ENCODE measurements around the gene PDXP.

Gene PDXP

GRCh38 chr22:37616201-37617083 lies 42.1 kb upstream of the PDXP start:
- TF ChIP-seq CEBPB (IDR thresholded peaks at IDR 0.05), result no peak
- no peak for TF ChIP-seq EP300 (IDR thresholded peaks at IDR 0.05; ENCODE audit: borderline replicate concordance)
- TF ChIP-seq TEAD4 (IDR thresholded peaks at IDR 0.05), result no peak

GRCh38 chr22:37617431-37617830 lies 41.1 kb upstream of the PDXP start:
- TF ChIP-seq TAF1 (IDR thresholded peaks at IDR 0.05; ENCODE audit: low read depth) (no peak), RAD21 (IDR thresholded peaks at IDR 0.05; ENCODE audit: low read depth) (no peak), CEBPB (IDR thresholded peaks at IDR 0.05) (no peak)

DNA sequence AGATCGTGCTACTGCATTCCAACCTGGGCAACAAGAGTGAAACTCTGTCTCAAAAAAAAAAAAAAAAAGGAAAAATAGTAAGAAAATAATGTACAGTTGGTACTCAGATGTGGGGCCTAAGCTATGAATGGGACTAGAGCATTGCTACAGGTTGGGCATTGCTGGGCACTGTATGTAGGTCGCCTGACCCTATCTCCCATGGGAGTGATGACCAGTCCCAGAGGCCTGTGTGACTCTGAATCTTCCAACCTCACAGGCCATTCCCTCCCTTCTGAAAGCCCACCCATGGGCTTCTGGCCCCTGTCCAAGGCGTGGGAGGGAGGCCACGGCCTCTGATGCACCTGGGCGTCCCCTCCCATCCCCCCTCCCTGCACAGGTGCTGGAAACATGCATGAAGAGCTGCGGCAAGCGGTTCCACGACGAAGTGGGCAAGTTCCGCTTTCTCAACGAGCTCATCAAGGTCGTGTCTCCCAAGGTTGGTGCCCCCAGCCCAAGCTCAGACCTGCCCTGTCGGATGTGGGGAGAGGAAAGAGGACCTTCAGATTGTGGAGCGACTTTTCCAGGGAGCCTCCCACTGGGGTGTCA lies 40.4 kb upstream of the PDXP start:
- TF ChIP-seq RAD21 (IDR thresholded peaks at IDR 0.05; ENCODE audit: low read depth), result no peak
- no peak for TF ChIP-seq TAF1 (IDR thresholded peaks at IDR 0.05; ENCODE audit: low read depth)
- no peak for TF ChIP-seq TCF12 (IDR thresholded peaks at IDR 0.05; ENCODE audit: low read depth)
- TF ChIP-seq REST (IDR thresholded peaks at IDR 0.05; ENCODE audit: low read depth), result no peak
- TF ChIP-seq TEAD4 (IDR thresholded peaks at IDR 0.05), result no peak
- no peak for TF ChIP-seq EGR1 (IDR thresholded peaks at IDR 0.05)
- TF ChIP-seq MAX (IDR thresholded peaks at IDR 0.05), result no peak
- no peak for TF ChIP-seq CEBPB (IDR thresholded peaks at IDR 0.05)
- no peak for TF ChIP-seq NFIC (IDR thresholded peaks at IDR 0.05)
- TF ChIP-seq USF1 (IDR thresholded peaks at IDR 0.05), result no peak
- no peak for TF ChIP-seq CREB1 (IDR thresholded peaks at IDR 0.05; ENCODE audit: low read depth)
- TF ChIP-seq ZBTB7A (IDR thresholded peaks at IDR 0.05; ENCODE audit: low read depth), result no peak
- no peak for TF ChIP-seq EP300 (IDR thresholded peaks at IDR 0.05; ENCODE audit: borderline replicate concordance)
- no peak for TF ChIP-seq FOXM1 (IDR thresholded peaks at IDR 0.05; ENCODE audit: borderline replicate concordance, low read depth)
- TF ChIP-seq YY1 (IDR thresholded peaks at IDR 0.05; ENCODE audit: low read depth), result no peak

- no peak for TF ChIP-seq EP300 (IDR thresholded peaks at IDR 0.05; ENCODE audit: borderline replicate concordance)
- no peak for TF ChIP-seq YY1 (IDR thresholded peaks at IDR 0.05; ENCODE audit: low read depth)
- TF ChIP-seq RAD21 (IDR thresholded peaks at IDR 0.05; ENCODE audit: low read depth), result no peak
- no peak for TF ChIP-seq TCF12 (IDR thresholded peaks at IDR 0.05; ENCODE audit: low read depth)
- no peak for TF ChIP-seq CEBPB (IDR thresholded peaks at IDR 0.05)
- TF ChIP-seq CREB1 (IDR thresholded peaks at IDR 0.05; ENCODE audit: low read depth), result no peak
- TF ChIP-seq EGR1 (IDR thresholded peaks at IDR 0.05), result no peak
These were observed 39.8 kb upstream of the PDXP start for GRCh38 chr22:37618674-37619073.

DNA sequence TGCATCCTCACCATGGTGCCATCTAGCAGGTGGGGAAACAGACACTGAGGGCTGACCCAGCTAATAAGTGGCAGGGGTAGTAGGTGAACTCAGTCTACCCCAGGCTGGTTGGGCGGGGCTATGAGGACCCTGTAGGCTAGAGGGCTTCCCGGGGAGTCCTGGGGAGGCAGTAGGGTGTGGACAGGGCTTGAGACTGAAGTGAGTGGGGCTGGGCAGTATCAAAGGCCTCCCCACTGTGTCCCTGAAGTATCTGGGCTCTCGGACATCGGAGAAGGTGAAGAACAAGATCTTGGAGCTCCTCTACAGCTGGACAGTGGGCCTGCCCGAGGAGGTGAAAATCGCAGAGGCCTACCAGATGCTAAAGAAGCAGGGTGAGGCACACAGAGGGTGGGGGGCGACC lies 38.5 kb upstream of the PDXP start:
- TF ChIP-seq USF1 (IDR thresholded peaks at IDR 0.05), result no peak
- TF ChIP-seq TCF12 (IDR thresholded peaks at IDR 0.05; ENCODE audit: low read depth), result no peak
- TF ChIP-seq TEAD4 (IDR thresholded peaks at IDR 0.05), result no peak
- TF ChIP-seq FOXM1 (IDR thresholded peaks at IDR 0.05; ENCODE audit: borderline replicate concordance, low read depth), result no peak
- TF ChIP-seq NFIC (IDR thresholded peaks at IDR 0.05), result no peak
- no peak for TF ChIP-seq CREB1 (IDR thresholded peaks at IDR 0.05; ENCODE audit: low read depth)
- TF ChIP-seq RAD21 (IDR thresholded peaks at IDR 0.05; ENCODE audit: low read depth), result no peak
- no peak for TF ChIP-seq REST (IDR thresholded peaks at IDR 0.05; ENCODE audit: low read depth)
- TF ChIP-seq ZBTB7A (IDR thresholded peaks at IDR 0.05; ENCODE audit: low read depth), result no peak
- TF ChIP-seq EP300 (IDR thresholded peaks at IDR 0.05; ENCODE audit: borderline replicate concordance), result no peak

DNA sequence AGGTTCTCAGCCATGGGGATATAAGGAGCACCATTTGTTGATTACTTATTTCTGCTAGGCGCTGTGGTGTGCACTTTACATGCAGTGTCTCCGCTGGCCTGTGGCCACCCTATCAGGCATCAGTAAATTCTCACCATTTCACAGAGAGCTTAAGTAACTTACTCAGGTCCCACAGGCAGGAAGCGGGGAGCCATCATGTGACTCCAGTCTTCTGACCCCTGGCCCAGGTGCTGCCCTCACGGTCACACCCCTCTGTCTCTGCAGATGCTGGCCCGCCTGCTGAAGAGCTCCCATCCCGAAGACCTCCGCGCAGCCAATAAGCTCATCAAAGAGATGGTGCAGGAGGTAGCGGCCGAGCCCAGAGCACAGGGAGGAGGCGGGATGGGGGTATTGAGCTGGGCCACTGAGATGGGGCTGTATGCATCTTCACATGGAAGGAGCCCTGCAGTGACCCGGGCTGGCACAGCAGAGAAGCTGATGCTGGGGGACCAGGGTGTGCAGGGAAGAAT lies 37.1 kb upstream of the PDXP start:
- TF ChIP-seq NFIC (IDR thresholded peaks at IDR 0.05) (no peak), REST (IDR thresholded peaks at IDR 0.05; ENCODE audit: low read depth) (no peak), TEAD4 (IDR thresholded peaks at IDR 0.05) (no peak), MAX (IDR thresholded peaks at IDR 0.05) (no peak), CREB1 (IDR thresholded peaks at IDR 0.05; ENCODE audit: low read depth) (no peak), USF1 (IDR thresholded peaks at IDR 0.05) (no peak), TCF12 (IDR thresholded peaks at IDR 0.05; ENCODE audit: low read depth) (no peak), EGR1 (IDR thresholded peaks at IDR 0.05) (no peak), RAD21 (IDR thresholded peaks at IDR 0.05; ENCODE audit: low read depth) (no peak), TAF1 (IDR thresholded peaks at IDR 0.05; ENCODE audit: low read depth) (no peak), YY1 (IDR thresholded peaks at IDR 0.05; ENCODE audit: low read depth) (no peak), CEBPB (IDR thresholded peaks at IDR 0.05) (no peak), ZBTB7A (IDR thresholded peaks at IDR 0.05; ENCODE audit: low read depth) (no peak), FOXM1 (IDR thresholded peaks at IDR 0.05; ENCODE audit: borderline replicate concordance, low read depth) (no peak)
